GM12873 (cell line): ENCODE measurements around the gene RAPGEF1.

Experiments used
- TF ChIP-seq, protein P1 (sequence below): IDR thresholded peaks from 2 replicates; pipeline ENCODE4 v1.5.1; 2012; ENCODE audit warnings: low read depth, mild to moderate bottlenecking, moderate library complexity, low read length, control low read depth; ENCODE audit not compliant: insufficient read depth; ENCODE audit errors: missing control alignments

RAPGEF1 gene

GRCh38 chr9:131679261-131680020 is 60.4 kb downstream of the RAPGEF1 start:
- TF ChIP-seq, protein P1, sequence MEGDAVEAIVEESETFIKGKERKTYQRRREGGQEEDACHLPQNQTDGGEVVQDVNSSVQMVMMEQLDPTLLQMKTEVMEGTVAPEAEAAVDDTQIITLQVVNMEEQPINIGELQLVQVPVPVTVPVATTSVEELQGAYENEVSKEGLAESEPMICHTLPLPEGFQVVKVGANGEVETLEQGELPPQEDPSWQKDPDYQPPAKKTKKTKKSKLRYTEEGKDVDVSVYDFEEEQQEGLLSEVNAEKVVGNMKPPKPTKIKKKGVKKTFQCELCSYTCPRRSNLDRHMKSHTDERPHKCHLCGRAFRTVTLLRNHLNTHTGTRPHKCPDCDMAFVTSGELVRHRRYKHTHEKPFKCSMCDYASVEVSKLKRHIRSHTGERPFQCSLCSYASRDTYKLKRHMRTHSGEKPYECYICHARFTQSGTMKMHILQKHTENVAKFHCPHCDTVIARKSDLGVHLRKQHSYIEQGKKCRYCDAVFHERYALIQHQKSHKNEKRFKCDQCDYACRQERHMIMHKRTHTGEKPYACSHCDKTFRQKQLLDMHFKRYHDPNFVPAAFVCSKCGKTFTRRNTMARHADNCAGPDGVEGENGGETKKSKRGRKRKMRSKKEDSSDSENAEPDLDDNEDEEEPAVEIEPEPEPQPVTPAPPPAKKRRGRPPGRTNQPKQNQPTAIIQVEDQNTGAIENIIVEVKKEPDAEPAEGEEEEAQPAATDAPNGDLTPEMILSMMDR: no peak

DNA sequence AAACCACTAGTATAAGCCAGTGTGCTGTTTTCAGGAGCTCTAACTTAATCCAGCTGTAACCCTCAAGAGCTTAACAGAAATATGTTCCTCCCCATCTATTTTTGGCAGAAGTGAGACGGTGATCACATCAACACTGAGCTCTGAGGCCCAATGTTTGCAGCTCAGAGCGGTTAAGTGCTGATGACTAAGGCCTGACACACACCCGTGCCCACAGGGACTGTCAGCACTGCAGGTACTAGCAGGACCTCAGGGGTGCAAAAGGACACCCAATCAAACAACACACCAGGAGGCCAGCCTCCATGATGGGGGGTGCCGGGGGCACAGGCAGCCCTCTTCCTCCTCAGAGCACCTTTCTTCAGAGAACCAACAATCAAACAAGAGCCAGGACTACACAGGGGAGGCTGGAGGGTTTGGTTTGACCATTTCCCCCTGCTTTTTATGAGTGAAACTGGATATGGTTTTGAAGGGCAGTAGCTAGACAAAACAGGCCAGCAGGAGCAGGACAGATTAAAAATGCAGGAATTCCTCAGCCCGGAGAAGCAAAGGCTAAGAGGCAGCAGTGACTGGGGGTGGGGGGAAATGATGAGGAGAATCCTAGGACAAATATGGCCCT is 61.3 kb downstream of the RAPGEF1 start:
- TF ChIP-seq, protein P1: no peak

GRCh38 chr9:131677444-131678180 is 62.3 kb downstream of the RAPGEF1 start:
- TF ChIP-seq, protein P1: no peak

GRCh38 chr9:131677049-131677443 is 62.8 kb downstream of the RAPGEF1 start:
- TF ChIP-seq, protein P1: no peak

DNA sequence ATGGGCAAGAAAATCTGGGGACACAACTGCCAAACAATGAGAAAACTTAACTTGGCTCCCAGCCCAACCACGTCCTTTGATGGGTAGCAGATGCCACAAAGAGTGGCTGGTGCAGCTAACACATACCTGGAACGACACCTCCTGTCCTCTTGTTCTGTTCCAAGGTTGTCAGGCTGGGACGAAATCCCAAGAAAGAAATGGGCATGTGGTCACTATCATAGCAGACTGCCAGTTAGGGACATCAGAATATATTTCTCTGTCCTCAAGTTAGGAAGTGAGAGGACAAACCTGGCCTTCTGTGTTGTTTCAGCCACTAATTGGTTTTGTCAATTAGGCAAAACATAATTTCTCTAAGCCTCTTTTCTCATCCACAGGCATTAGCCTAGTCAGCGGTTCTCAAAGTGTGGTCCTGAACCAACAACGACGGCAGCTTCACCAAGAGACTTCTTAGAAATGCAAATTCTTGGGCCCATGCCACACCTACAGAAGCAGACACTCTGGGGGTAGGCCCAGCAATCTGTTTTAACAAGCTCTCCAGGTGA is 63.4 kb downstream of the RAPGEF1 start:
- TF ChIP-seq, protein P1: no peak

- TF ChIP-seq, protein P1: peak; percentile 2
Observed at GRCh38 chr9:131675437-131676022, 64.3 kb downstream of the RAPGEF1 start.
